GM04504 (cell line): ENCODE measurements around the gene TAS2R16.

Experiments used
- DNase-seq: peaks from one replicate; pipeline ENCODE4 v3.0.0-alpha.2; 2012; ENCODE audit warnings: low read depth

TAS2R16 gene

GRCh38 chr7:122995600-122995999, at the start of gene TAS2R16:
TSS of gene TAS2R16 (minus strand) at chr7:122995700. CDS start at chr7:122995634, 66 bp downstream.
- no peak for DNase-seq

GRCh38 chr7:123043642-123044041, 48.1 kb upstream of the TAS2R16 start:
- no peak for DNase-seq

GRCh38 chr7:123041101-123041500, 45.6 kb upstream of the TAS2R16 start:
- DNase-seq: no peak

GRCh38 chr7:123039269-123039668, 43.8 kb upstream of the TAS2R16 start:
- DNase-seq: no peak

- DNase-seq: no peak
Measured at GRCh38 chr7:123034106-123034505, 38.6 kb upstream of the TAS2R16 start.

- DNase-seq: no peak
Measured at GRCh38 chr7:123030631-123031030, 35.1 kb upstream of the TAS2R16 start.

- DNase-seq: no peak
Measured at GRCh38 chr7:123028339-123028738, 32.8 kb upstream of the TAS2R16 start.

GRCh38 chr7:123026251-123026650, 30.8 kb upstream of the TAS2R16 start:
- DNase-seq: no peak

GRCh38 chr7:123024989-123025758, 29.7 kb upstream of the TAS2R16 start:
- DNase-seq: no peak

GRCh38 chr7:123023126-123023525, 27.6 kb upstream of the TAS2R16 start:
- no peak for DNase-seq

- no peak for DNase-seq
Measured at GRCh38 chr7:123022576-123022975, 27.1 kb upstream of the TAS2R16 start.

GRCh38 chr7:123012435-123012834, 16.9 kb upstream of the TAS2R16 start:
- no peak for DNase-seq

- DNase-seq: no peak
Measured at GRCh38 chr7:123011766-123012369, 16.4 kb upstream of the TAS2R16 start.

- DNase-seq: no peak
Measured at GRCh38 chr7:123004931-123005330, 9.4 kb upstream of the TAS2R16 start.

GRCh38 chr7:123003539-123004126, 8.1 kb upstream of the TAS2R16 start:
- no peak for DNase-seq

GRCh38 chr7:122989577-122989976, 5.9 kb downstream of the TAS2R16 start:
- no peak for DNase-seq

- DNase-seq: no peak
Measured at GRCh38 chr7:122989041-122989440, 6.5 kb downstream of the TAS2R16 start.

- DNase-seq: no peak
Measured at GRCh38 chr7:122988333-122988732, 7.2 kb downstream of the TAS2R16 start.

- DNase-seq: no peak
Measured at GRCh38 chr7:122987463-122987862, 8.0 kb downstream of the TAS2R16 start.

- DNase-seq: no peak
Measured at GRCh38 chr7:122984021-122984420, 11.5 kb downstream of the TAS2R16 start.

GRCh38 chr7:122983261-122983660, 12.2 kb downstream of the TAS2R16 start:
- DNase-seq: no peak

GRCh38 chr7:122975341-122975740, 20.2 kb downstream of the TAS2R16 start:
- no peak for DNase-seq

GRCh38 chr7:122974229-122974628, 21.3 kb downstream of the TAS2R16 start:
- DNase-seq: no peak
